GM18519 (cell line): Measurements from ENCODE around the gene DDR2.
"Not testable (repeated sequence)": the region's sequence is repeated elsewhere in the genome, so short reads cannot be mapped to it uniquely, and the experiment has no call there.

Experiments used
- ATAC-seq: cut with Tn5 transposase; IDR thresholded peaks from one replicate; pipeline ENCODE4 v1.9.1; 2021; ENCODE audit warnings: mild to moderate bottlenecking, moderate library complexity; ENCODE audit not compliant: unreplicated experiment, low FRiP score

The DDR2 gene

DNA sequence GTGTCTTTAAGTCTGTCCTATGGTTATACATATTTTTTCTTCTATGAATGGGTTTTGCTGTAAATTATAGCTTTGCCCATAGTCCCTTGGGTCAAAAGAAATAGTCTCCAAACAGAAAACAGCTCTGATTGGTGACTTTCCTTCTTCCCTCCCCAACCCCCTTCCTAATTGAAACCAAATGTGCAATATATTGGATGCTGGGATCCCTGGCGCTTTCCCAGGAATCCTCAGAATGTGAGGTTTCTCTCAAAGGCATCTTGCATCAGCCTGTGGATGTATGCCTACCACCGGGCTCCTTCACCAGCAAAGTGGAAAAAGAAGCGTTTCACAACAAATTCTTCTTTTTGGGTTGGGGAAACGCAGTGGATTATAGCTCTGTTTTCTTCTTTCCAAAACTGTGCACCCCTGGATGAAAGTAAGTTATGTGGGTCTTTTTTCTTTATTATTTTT is at the start of gene DDR2:
TSS of gene DDR2 (plus strand) at position 248 of the 450 bp plus-strand sequence. CDS start 86,600 bp downstream, outside the sequence.
- ATAC-seq: no peak

DNA sequence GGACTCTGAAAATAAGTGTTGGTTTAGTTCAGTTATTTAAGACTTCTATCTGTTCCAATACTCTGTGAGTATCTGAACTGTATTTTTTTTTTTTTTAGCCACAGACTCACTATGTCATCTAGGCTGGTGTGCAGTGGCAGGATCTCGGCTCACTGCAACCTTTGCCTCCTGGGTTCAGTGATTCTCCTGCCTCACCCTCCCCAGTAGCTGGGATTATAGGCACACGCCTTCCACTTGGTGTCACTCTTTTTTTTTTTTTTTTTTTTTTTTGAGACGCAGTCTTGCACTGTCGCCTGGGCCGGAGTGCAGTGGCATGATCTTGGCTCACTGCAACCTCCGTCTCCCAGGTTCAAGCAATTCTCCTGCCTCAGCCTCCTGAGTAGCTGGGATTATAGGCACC is 49.4 kb upstream of the DDR2 start:
- not testable (repeated sequence) for ATAC-seq

- ATAC-seq: not testable (repeated sequence)
Observed at GRCh38 chr1:162585101-162585500, 47.2 kb upstream of the DDR2 start.

GRCh38 chr1:162587347-162587746 is 44.9 kb upstream of the DDR2 start:
- no peak for ATAC-seq

GRCh38 chr1:162587761-162588260 is 44.5 kb upstream of the DDR2 start:
- ATAC-seq: no peak

DNA sequence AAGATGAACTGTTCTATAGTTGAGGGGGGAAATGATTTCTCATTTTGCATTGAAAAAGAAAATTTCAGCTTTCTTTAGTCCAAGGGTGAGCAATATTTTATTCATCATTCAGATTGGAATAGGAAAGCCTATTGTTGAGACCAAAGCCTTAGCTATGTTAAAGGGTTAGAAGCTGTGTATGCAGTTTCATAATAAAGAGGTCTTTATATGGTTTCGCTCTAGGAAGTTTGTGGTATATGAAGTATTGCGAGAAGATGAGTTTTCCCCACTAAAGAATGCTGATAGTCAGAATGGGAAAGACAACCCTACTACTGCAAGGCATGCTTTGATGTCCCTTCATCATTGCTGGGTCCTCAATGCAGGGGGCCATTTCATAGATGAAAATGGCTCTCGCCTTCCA is 42.2 kb upstream of the DDR2 start:
- ATAC-seq: no peak

DNA sequence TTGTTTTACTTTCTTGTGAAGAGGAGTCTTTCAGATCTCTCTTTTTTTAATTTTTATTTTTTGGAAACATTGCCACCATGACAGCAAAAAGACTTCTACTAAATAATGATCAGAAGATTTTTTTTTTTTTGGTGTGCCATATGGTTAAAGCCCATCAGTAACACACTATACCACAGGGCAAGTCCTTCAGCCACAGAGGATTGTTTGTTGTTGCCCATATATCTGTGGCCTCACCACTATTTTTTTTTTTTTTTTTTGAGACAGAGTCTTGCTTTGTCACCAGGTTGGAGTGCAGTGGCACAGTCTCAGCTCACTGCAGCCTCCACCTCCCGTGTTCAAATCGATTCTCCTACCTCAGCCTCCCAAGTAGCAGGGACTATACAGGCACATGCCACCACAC is 41.6 kb upstream of the DDR2 start:
- no peak for ATAC-seq

DNA sequence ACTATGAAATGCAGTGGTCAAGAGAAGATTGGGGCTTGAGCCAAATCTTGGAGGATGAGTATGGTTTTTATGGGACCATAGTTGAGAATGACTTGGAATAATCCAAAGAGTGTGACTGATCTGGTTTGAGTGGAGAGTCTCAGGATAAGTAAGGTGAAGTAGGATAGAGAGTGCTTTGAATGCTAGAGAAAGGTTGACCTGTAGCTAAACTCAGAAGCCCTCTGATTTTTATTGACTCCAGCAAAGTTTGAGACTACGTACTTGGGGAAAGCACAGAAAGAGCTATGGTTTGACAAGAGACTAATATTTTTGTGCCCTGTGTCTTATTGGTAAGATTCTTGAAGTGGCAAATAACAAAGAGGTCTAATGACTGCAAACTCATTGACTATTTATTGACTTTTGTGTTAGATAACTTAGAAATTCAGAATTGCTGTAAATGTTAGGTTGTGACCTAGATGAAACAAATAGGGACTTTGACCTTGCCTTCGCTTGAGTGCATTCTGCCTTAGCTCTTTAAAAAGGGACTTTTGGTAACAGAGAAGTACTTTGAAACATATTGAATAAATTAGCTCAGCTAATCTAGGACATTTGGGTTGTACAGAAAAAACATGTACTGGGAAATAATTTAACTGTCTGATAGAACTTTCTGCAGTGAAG is 35.6 kb upstream of the DDR2 start:
- no peak for ATAC-seq

DNA sequence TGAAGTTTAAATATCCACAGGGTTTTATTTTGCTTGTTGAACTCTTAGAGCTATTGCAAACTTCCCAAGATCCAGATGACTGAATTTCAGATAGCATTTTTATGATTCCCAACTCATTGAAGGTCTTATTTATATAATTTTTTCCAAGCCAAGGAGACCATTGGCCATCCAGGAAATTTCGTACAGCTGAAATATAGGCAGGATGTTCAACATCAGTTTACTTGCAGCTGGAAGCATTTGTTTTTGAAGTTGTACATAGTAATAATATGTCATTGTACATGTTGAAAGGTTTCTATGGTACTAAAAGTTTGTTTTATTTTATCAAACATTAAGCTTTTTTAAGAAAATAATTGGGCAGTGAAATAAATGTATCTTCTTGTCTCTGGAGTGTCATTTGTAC is 32.8 kb upstream of the DDR2 start:
- no peak for ATAC-seq

DNA sequence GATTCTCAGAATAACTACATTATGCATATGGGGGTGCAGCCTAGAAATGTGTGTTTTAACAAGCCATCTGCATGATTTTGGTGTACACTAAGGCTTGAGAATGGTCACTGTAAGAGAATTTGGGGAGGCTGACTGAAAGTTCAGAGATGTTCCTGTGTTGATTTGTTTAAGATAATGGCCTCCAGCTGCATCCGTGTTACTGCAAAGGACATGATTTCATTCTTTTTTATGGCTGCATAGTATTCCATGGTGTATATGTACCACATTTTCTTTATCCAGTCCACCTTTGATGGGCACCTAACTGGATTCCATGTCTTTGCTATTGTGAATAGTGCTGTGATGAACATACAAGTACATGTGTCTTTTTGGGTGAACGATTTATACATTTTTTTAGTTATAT is 29.1 kb upstream of the DDR2 start:
- not testable (repeated sequence) for ATAC-seq

- no peak for ATAC-seq
Observed at GRCh38 chr1:162605225-162605927, 26.9 kb upstream of the DDR2 start.

- no peak for ATAC-seq
Observed at GRCh38 chr1:162609306-162609705, 23.0 kb upstream of the DDR2 start.

GRCh38 chr1:162612606-162613400 is 19.5 kb upstream of the DDR2 start:
- no peak for ATAC-seq

GRCh38 chr1:162616848-162617247 is 15.4 kb upstream of the DDR2 start:
- no peak for ATAC-seq

GRCh38 chr1:162617513-162617912 is 14.8 kb upstream of the DDR2 start:
- ATAC-seq: no peak

DNA sequence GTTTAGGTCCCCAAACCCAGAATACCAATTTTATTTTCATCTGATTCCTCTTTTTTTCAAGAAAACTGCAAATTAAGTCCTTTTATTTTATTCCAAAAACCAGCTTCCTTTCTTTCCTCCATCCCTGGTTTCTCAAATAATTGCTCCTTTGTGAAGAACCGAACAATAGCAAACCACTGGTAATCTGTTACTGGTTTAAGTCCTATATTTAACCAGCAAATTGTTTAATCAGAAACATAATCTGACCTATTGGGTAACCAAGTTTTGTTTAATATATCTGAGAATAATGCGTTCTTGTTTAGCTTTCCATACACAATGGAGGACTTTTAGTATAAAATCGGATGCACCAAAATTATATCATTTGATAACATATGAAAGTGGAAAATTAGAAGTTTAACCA is 13.2 kb upstream of the DDR2 start:
- ATAC-seq: no peak

DNA sequence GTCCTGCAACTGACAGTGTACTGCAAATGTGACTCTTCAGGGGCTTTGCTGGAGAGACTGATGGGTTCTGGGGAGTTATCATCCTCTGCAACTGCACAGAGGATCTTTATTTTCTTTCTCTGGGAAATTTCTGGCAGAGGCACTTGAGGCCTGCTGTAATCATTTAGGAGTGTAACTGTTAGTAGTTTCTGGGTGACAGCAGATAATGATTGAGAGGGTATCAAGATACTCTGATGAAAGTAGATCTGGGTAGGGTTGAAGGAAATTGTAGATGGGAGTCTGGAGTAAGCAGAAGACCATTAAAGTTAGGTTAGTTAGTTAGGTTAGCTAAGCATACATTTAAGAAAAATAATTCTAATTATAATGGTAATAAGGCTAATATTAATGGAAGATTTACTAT is 11.0 kb upstream of the DDR2 start:
- no peak for ATAC-seq

- no peak for ATAC-seq
Observed at GRCh38 chr1:162625679-162626078, 6.6 kb upstream of the DDR2 start.

- ATAC-seq: no peak
Observed at GRCh38 chr1:162626094-162626493, 6.2 kb upstream of the DDR2 start.

DNA sequence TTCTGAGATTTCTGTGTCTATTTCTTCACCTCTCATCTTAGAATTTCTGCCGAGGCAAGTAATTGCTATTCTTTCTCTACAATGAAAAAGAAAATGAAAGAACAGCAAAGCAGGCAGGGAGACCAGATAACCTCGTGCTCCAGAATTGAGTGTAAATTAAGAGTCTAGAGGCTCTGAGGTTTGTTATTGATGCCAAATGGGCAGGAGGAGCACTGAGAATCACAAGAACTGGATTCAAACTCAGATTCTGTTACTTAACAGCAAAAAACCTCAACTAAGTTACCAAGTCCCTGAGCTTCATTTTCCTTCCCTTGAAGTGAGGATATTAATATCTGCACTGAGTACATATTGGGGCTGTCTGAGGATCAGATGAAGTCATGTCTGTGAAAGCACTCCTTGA is 5.5 kb upstream of the DDR2 start:
- no peak for ATAC-seq

DNA sequence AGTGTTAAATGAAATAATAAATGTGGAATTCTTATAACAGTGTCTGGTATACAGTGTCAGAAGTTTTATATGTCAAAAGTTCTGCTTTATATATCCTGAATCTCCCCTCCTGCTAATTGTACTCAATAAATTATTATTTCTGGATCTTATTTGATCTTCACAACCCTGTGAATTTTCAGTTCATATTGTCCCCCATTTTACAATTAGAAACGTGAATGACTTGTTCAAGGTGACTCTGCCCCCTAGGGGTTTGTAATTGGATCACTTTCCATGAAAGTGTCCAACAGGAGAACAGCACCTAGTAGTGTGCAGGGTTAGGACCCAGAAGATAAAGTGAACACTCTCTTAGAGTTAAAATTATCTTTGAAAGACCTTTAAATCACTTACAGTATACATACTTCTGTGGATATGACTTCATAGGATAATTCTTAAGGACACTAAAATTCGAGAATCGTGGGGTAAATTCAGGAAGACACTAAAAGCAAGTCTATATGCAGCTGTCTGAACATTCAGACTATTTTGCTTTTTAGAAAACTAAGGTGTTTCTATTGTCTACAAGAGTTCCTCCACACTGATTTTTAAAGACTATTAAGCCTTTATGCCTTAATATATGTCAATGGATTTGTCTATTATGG is 4.5 kb upstream of the DDR2 start:
- ATAC-seq: no peak
